Stimulated activated naive CD8-positive, alpha-beta T cell treated with anti-CD3 and anti-CD28 coated beads, Interleukin-15, Interleukin-2, amounts not matched to agents 100 ng/mL and 50 ng/mL, for 24 hours (primary cell): ENCODE data around the gene GOLGA6L10.
"Not testable (repeated sequence)": the region's sequence is repeated elsewhere in the genome, so short reads cannot be mapped to it uniquely, and the experiment has no call there.

ENCODE experiments used
- H3K27ac Mint-ChIP-seq: one replicate; pipeline ENCODE4 v1.8.0; 2021; ENCODE audit warnings: mild to moderate bottlenecking, mixed read lengths
- H3K27me3 Mint-ChIP-seq: one replicate; pipeline ENCODE4 v1.8.0; 2021; ENCODE audit warnings: mixed read lengths
- H3K36me3 Mint-ChIP-seq: one replicate; pipeline ENCODE4 v1.8.0; 2021; ENCODE audit warnings: low read depth, mixed read lengths
- H3K4me1 Mint-ChIP-seq: one replicate; pipeline ENCODE4 v1.8.0; 2021; ENCODE audit warnings: low read depth, mixed read lengths
- H3K4me3 Mint-ChIP-seq: one replicate; pipeline ENCODE4 v1.8.0; 2021; ENCODE audit warnings: mild to moderate bottlenecking, mixed read lengths
- H3K9me3 Mint-ChIP-seq: one replicate; pipeline ENCODE4 v1.8.0; 2021; ENCODE audit warnings: mixed read lengths

The GOLGA6L10 gene

DNA sequence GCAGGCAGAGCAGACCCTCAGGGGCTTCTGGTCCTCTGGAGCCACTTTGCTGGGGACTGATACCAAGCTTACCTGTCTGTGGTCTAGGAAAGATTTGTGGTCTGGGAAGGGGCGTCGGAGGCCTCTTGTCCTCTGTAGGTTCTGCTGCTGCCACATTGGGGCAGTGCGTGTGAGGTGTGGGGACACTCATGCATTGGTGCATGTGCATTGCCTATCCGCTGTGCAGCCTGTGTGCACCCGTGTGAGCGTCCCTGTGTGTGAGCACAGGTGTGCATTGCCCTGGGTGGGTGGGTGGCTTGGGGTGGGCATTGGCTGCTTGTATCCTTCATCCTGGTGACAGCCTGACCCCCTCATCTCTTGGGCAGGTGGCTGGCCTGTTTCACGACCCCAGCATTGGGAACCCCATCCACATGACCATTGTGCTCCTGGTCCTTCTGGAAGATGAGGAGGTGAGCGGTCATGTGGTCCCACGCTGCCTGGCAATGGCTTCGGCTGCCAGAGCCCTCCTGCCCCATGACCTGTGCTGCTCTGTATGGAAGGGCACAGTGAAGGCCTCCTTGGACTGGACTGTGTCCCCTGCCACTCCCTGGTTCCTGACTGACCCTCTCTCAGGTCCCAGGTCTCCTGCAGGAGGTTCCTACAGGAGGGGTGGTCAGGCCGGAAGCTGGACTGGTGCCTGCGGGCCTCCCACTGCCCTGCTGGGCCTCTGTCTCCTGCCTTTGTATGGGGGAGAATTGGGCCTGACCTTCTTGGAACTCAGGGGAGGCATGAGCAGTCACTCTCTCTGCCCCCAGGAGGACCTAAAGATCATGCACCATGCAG, 45.1 kb downstream of the GOLGA6L10 start:
- Mint-ChIP-seq H3K36me3 (no peaks in the 10 kb centered on the region), H3K27me3 (no peaks in the 10 kb centered on the region), H3K9me3 (no peaks in the 10 kb centered on the region), H3K4me3 (no peak overlapping the region), H3K4me1 (peaks cover 11% of the 10 kb centered on the region), H3K27ac (no peak overlapping the region)

DNA sequence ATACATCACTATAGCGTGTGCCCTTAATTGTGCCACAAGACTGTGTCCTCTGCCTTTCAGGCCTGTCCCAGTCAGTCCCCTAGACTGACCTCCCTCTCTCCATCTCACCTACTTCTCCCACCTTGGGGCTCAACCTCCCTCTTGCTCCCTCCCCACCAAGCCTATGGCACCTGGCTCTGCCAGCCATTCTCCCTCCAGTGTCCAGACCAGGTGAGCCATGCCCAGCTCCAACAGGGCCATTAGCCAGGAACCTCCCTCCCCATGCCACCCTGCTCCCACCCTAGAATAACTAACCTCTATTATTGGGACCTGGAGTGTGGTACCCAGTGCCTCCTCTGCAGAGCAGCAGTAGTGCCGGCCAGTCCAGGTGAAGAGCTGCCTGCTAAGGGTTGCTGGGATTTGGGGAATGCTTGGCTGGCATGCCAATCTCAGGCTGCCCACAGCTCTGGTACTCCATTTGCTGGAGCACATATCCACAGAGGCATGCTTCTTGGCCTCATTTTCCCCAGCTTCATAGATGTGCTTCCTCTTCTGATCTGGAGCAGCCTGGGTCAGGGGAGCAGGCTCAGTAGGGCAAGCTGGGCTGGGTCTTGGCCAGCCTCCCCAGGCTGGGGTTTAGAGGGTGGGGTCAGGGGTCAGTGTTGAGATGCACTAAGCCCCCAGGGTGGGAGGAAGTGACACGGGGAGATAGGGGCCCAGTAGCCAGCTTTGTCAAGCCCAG, 47.8 kb downstream of the GOLGA6L10 start:
- Mint-ChIP-seq H3K27me3 (no peaks in the 10 kb centered on the region), H3K4me1 (peaks cover 22% of the 10 kb centered on the region), H3K27ac (no peak overlapping the region), H3K9me3 (no peaks in the 10 kb centered on the region), H3K36me3 (no peaks in the 10 kb centered on the region), H3K4me3 (no peak overlapping the region)

DNA sequence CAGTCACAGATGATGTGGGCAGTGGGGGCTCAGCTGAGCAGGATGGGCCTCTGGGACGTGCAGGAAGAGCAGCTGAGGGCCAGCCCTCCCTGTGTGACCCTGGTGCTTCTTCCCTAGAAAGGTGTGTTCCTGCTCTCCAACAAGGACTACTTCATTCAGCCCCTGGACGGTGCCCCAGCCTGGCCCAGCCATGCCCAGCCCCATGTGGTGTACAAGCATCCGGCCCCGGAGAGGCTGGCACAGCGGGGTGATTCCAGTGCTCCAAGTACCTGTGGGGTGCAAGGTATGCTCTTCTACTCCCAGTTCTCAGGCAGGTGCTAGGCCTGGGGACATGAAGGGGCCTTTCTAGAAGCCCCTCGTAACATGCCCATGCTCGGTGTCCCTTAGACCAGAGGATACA, 48.4 kb downstream of the GOLGA6L10 start:
- Mint-ChIP-seq H3K4me3 (no peak overlapping the region), H3K36me3 (no peaks in the 10 kb centered on the region), H3K4me1 (peaks cover 22% of the 10 kb centered on the region), H3K27me3 (no peaks in the 10 kb centered on the region), H3K9me3 (no peaks in the 10 kb centered on the region), H3K27ac (no peak overlapping the region)

DNA sequence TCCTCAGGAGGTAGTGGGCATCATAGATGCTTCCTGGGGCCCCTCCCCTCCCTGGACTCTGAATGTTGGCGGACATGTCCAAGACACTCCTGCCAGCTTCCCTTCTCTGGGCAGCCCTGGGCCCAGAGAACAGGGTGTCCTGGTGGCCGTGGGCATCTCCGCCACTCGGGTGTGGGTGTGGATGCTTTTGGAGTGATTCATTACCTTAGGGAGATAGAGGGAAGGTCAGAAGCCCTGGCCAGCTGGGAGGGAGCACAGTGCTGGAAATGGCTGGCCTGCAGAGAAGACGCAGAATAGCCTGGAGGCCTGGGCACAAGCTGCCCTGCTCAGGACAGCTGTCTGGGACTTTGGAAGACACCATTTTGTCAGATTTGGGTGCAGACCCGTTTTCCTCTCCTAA, 48.9 kb downstream of the GOLGA6L10 start:
- H3K4me1 Mint-ChIP-seq, result peaks cover 21% of the 10 kb centered on the region
- H3K9me3 Mint-ChIP-seq, H3K27me3 Mint-ChIP-seq, H3K27ac Mint-ChIP-seq, H3K4me3 Mint-ChIP-seq, H3K36me3 Mint-ChIP-seq: not testable (repeated sequence)

DNA sequence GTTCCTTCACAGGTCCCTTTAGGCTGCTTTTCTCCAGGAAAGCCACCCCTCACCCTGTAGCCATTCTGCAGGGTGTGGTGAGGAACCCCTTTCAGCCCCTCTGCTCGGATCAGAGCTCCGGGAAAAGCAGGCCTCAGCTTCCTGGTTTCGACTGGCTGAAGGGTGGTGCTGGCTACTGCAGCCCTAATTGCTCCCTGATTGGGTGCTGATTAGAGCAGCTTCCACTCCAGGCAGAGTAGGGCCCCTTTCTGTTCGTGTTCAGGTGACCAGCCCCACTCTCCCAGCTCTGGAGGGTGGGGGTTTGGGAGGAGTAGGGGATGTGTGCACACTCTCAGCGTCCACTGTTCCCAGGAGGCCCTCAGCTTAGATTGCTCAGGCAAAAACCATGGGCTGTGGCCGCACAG, 49.8 kb downstream of the GOLGA6L10 start:
- not testable (repeated sequence) for H3K4me3 Mint-ChIP-seq, H3K36me3 Mint-ChIP-seq, H3K9me3 Mint-ChIP-seq, H3K27ac Mint-ChIP-seq, H3K27me3 Mint-ChIP-seq
- peaks cover 14% of the 10 kb centered on the region for H3K4me1 Mint-ChIP-seq

DNA sequence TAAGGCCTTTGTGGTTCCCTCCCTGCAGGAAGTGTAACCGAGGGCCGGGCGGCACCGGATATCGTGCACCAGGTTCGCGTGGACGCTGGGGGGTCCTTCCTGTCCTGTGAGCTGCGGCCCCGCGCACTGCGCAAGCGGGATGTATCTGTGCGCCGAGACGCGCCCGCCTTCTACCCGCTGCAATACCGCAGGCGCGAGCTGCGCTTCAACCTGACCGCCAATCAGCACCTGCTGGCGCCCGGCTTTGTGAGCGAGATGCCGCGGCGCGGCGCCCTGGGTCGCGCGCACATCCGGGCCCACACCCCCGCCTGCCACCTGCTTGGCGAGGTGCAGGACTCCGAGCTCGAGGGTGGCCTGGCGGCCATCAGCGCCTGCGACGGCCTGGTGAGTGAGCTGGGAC, 50.8 kb downstream of the GOLGA6L10 start:
- no peak overlapping the region for H3K4me3 Mint-ChIP-seq
- no peaks in the 10 kb centered on the region for H3K27me3 Mint-ChIP-seq
- no peak overlapping the region for H3K27ac Mint-ChIP-seq
- peaks cover 14% of the 10 kb centered on the region for H3K4me1 Mint-ChIP-seq
- H3K36me3 Mint-ChIP-seq, result no peaks in the 10 kb centered on the region
- no peaks in the 10 kb centered on the region for H3K9me3 Mint-ChIP-seq

DNA sequence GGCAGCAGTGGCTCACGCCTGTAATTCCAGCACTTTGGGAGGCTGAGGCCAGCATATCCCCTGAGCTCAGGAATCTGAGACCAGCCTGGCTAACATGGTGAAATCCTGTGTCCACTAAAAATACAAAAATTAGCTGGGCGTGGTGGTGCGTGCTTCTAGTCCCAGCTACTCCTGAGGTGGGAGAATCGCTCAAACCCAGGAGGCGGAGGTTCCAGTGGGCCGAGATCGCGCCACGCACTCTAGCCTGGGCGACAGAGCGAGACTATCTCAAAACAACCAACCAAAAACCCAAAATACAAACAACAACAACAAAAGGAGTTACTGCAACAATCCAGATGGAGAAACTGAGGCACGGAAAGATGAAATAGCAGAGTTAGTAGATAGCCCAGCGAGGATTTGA, 51.2 kb downstream of the GOLGA6L10 start:
- H3K9me3 Mint-ChIP-seq, result no peaks in the 10 kb centered on the region
- H3K4me1 Mint-ChIP-seq, result peaks cover 14% of the 10 kb centered on the region
- H3K27ac Mint-ChIP-seq, result no peak overlapping the region
- no peaks in the 10 kb centered on the region for H3K27me3 Mint-ChIP-seq
- no peak overlapping the region for H3K4me3 Mint-ChIP-seq
- no peaks in the 10 kb centered on the region for H3K36me3 Mint-ChIP-seq

DNA sequence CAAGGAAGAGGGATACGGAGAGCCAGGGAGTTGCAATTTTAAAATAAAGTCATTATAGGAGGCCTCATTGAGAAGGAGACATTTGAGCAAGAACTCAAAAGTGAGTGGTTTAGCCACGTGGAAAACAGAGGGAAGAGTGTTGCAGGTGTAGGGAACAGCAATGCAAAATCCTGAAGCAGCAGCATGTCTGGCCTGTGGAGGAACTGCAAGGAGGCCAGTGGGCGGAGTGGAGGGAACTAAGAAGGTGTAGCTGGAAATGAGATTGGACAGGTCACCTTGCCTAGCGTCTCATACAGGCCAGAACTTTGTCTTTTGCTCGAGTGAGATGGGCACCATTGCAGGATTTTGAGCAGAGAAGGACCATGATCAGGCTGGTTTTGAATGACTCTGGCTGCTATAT, 51.7 kb downstream of the GOLGA6L10 start:
- Mint-ChIP-seq H3K4me3 (no peak overlapping the region), H3K27me3 (no peaks in the 10 kb centered on the region), H3K4me1 (peaks cover 14% of the 10 kb centered on the region), H3K9me3 (no peaks in the 10 kb centered on the region), H3K27ac (no peak overlapping the region), H3K36me3 (no peaks in the 10 kb centered on the region)

DNA sequence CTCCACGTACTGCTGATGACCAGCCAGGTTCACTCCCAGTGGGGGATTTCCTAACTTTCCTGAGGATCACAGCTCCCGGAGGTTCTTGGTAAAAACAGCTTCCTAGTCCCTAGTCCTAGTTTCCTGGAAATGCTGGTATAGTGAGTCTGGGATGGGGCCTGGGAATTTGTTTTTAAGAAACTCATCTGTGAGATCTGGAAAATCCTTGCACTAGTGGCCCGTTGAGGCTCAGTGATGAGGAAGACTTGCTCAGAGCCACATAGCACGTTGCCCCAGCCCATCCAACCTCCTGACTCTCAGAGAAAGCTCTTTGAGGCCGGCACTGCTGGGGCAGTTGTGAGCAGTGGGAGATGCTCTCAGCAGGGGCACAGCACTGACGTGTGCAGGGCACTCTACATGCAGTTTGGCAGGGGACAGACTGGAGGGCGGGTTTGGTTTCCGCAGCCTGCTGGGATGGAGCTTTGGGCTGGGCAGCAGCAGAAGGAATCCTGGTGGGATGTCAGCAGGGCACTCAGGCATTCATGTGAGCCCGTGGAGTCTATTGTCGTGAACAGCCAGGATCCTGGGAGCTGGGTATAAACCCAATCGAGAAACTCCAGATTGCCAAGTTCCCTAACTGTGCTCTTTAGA, 55.1 kb downstream of the GOLGA6L10 start:
- H3K4me1 Mint-ChIP-seq, result peaks cover 11% of the 10 kb centered on the region
- no peaks in the 10 kb centered on the region for H3K36me3 Mint-ChIP-seq
- H3K27ac Mint-ChIP-seq, result no peak overlapping the region
- no peak overlapping the region for H3K4me3 Mint-ChIP-seq
- H3K9me3 Mint-ChIP-seq, result peaks cover 1% of the 10 kb centered on the region
- H3K27me3 Mint-ChIP-seq, result no peaks in the 10 kb centered on the region

DNA sequence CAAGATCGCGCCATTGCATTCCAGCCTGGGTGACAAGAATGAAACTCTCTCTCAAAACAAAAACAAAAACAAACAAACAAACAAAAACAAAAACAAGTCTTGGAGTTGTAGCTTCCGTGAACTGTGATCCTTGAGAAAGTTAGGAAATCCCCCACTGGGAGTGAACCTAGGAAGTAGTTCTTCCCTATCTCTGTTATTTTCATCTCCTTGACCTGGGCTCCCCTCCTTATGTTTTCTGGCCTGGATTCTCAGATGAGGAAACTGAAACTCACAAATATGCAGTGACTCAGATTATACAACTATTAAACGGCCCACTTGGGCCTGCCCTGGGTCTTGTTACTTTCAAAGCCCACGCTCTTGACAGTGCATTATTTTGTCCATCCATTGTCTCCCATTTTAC, 57.0 kb downstream of the GOLGA6L10 start:
- no peaks in the 10 kb centered on the region for H3K27me3 Mint-ChIP-seq
- peaks cover 3% of the 10 kb centered on the region for H3K9me3 Mint-ChIP-seq
- no peak overlapping the region for H3K27ac Mint-ChIP-seq
- H3K4me3 Mint-ChIP-seq, result no peak overlapping the region
- no peaks in the 10 kb centered on the region for H3K36me3 Mint-ChIP-seq
- peaks cover 4% of the 10 kb centered on the region for H3K4me1 Mint-ChIP-seq
